GM12874 (cell line): ENCODE results near the gene SEMA5A.

Experiments used
- CTCF ChIP-seq: IDR thresholded peaks from 2 replicates; pipeline ENCODE4 v1.5.1; 2011; ENCODE audit warnings: low read depth, mild to moderate bottlenecking, control low read depth, low read length, moderate library complexity; ENCODE audit not compliant: insufficient read depth

Gene SEMA5A

GRCh38 chr5:9483243-9483642 is 62.6 kb downstream of the SEMA5A start:
- TF ChIP-seq CTCF, result no peak

- no peak for TF ChIP-seq CTCF
These were observed 63.5 kb downstream of the SEMA5A start for GRCh38 chr5:9482381-9482780.

- no peak for TF ChIP-seq CTCF
These were observed 65.4 kb downstream of the SEMA5A start for GRCh38 chr5:9480499-9480898.

GRCh38 chr5:9479990-9480389 is 65.9 kb downstream of the SEMA5A start:
- TF ChIP-seq CTCF, result no peak

- TF ChIP-seq CTCF, result no peak
These were observed 66.5 kb downstream of the SEMA5A start for GRCh38 chr5:9479361-9479760.

- TF ChIP-seq CTCF, result no peak
These were observed 68.3 kb downstream of the SEMA5A start for GRCh38 chr5:9477537-9477936.

- TF ChIP-seq CTCF, result no peak
These were observed 71.5 kb downstream of the SEMA5A start for GRCh38 chr5:9474219-9475002.

GRCh38 chr5:9473624-9474023 is 72.3 kb downstream of the SEMA5A start:
- TF ChIP-seq CTCF, result no peak
